Activated CD4-positive, CD25-positive, alpha-beta regulatory T cell treated with anti-CD3 and anti-CD28 coated beads, Interleukin-2, amount 50 U/mL, for 16 hours (primary cell): Measurements from ENCODE around the gene C18orf32.
"Not testable (repeated sequence)": the region's sequence is repeated elsewhere in the genome, so short reads cannot be mapped to it uniquely, and the experiment has no call there.

ENCODE experiments used
- DNase-seq: peaks from one replicate; pipeline ENCODE4 v3.0.0-alpha.2; 2020; ENCODE audit warnings: low read depth, low spot score

Gene C18orf32

GRCh38 chr18:49467599-49467998, 19.4 kb downstream of the C18orf32 start:
- DNase-seq, result no peak

DNA sequence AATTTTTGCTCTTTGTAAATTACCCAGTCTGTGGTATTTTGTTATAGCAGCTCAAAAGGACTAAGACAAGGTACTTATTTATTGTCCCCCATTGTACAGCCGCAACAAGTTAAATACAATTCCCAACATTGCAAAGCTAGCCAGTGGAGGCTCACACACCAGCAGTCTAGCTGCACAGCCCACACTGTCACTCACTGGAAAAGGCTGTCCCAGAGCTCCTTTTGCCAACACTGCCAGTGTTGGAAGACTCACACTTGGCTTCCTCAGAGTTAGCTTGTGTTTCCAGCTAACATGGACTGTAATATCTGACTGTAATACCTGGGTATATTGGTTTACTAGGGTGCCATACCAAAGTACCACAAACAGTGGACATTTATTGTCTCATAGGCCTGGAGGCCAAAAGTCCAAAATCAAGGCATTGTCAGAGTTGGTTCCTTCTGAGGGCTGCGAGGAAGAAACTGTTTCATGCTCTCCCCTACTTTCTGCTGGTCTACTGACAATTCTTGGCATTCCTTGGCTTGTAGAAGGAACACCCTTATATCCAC, 19.9 kb downstream of the C18orf32 start:
- no peak for DNase-seq

DNA sequence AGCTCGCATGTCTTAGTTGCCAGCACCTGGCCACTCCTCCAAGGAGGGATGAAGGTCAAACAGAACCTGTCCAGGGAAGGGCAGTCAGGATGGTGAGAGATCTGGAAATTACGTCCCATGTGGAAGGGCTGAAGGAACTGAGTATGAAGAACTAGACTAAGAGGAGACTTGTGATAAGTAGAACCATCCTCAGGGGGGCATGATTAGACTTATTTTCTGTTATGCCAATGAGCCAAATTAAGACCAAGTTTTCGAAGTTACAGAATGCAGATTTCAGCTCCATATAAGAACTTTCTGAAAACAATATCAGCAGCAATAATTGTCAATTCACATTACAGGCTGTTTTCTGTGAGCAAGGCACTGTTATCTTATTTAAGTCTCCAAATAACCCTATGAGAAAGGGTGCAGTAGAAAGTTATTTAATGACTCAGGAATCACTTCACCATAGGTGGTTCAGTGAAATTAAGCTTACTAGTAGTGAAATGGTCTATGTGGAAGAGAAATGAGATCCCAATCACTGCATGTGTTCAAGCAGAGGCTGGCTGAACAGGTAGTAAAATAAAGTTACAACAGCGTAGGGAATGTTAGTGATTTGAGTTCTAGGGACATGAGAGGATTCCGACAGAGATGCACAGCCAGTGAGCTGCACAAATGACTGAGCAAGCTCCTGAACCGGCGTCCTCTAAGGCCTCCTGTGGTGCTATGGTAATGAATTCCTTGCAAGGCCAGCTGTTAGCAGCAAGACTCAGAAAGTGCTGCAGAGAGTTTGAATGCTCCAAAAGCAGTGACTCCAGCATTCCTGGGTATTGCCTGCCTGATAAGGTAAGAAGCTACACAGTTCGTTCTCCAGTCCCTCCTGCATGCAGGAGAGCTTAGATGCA, 22.1 kb downstream of the C18orf32 start:
- DNase-seq, result no peak

- no peak for DNase-seq
These were observed 25.4 kb downstream of the C18orf32 start for GRCh38 chr18:49461602-49461977.

DNA sequence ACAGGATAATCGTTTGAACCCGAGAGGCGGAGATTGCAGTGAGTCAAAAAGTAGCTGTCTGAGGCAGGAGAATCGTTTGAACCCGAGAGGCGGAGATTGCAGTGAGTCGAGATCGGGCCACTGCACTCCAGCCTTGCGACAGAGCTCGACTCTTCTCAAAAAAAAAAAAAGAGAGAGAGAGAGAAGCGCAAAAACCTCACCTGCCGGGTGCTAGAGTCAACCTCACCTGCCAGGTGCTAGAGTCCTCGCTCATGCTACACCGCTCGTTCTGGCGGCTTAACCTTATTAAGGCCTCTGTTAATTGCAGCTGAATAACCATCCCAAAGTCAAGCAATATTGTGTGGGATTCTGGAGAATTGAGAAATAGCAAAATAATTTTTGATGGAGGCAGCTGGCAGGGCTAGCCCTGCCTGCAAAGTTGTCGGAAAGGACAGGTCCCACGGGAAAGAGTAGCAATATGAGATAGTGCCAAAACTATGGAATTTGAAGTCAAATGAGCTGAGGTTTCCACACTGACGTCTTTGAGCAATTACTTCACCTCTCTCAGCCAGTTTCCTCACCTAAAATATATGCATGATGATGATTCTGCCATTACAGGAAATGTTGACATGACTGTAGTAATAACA, 25.9 kb downstream of the C18orf32 start:
- DNase-seq, result no peak

DNA sequence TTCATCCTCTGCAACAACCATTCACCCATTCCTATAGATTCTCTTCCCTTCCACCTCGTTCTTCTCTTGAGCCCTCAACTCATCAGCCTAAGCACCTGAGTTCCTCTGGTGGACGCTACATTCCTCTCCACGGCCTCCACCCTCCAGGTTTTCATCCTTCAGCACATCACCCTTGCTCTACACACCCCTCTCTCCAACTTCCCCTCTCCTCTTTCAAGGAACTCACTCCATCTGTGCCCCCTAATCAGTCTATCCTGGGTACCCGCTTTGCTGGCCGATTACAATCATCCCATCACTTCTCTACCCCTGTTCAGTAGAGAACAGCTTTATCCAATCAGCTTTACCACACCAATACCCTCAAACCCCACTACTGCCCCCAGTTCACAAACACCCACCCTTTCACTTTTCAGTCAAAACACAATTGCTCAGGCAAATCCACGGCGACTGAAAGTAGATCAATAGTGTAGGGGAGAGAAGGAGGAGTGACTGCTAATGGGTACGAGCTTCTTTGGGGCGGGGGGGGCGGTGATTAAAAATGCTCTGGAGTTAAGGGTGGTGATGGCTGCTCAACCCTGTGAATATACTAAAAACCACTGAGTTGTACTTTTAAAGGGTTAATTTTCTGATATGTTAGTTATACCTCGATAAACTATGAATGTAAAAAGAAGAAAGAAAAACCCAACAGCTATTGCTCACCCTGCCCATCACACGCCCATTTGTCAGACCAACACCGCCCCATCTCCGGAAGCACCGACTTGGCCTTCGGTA, 27.4 kb downstream of the C18orf32 start:
- no peak for DNase-seq

GRCh38 chr18:49457616-49458015, 29.4 kb downstream of the C18orf32 start:
- no peak for DNase-seq

DNA sequence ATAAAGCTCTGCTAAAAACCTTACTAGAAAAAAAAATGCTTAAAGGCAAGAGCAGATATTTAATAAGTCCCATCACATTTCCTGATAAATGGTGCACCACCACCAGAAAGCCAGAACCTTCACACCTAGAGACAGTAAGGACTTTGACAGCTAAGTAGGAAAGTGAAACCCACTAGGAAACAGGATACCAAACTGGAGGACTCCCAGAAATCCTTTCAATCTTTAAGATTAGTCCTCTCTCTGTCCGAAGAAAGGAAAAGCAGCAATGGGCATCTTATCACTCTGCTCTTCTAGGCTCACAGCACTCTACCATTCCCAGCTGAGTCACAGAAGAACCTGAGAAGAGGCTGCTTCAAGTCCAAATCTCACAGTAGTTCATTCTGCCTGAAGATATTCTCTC, 30.2 kb downstream of the C18orf32 start:
- DNase-seq, result no peak

DNA sequence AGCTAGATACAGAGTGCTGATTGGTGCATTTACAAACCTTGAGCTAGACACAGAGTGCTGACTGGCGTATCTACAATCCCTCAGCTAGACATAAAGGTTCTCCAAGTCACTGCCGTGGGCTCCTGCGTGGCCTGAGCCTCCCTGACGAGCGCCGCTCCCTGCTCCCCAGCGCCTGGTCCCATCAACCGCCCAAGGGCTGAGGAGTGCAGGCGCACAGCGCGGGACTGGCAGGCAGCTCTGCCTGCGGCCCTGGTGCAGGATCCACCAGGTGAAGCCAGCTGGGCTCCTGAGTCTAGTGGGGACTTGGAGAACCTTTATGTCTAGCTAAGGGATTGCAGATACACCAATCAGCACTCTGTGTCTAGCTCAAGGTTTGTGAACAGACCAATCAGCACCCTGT, 34.5 kb downstream of the C18orf32 start:
- DNase-seq, result not testable (repeated sequence)

GRCh38 chr18:49447810-49448745, 39.0 kb downstream of the C18orf32 start:
- peak; percentile 11 for DNase-seq

- no peak for DNase-seq
These were observed 40.6 kb downstream of the C18orf32 start for GRCh38 chr18:49446481-49446880.

DNA sequence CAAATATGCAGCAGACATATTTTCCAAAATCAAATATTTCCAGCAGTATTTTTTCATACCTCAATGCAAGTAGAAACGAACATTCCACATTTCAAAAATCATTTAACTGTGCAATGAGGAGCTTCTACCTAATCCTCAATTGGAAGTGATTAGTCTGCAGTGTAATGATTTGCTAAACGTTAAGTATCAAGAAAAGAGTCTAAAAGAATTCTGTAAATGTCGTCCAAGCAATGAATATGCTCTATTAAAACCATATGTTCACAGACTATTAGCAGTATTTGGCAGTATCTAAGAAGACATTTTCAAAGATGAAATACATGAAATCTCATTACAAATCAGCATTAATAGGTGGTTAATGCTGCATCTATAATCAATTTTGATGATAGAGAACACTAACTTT, 42.5 kb downstream of the C18orf32 start:
- DNase-seq, result no peak

DNA sequence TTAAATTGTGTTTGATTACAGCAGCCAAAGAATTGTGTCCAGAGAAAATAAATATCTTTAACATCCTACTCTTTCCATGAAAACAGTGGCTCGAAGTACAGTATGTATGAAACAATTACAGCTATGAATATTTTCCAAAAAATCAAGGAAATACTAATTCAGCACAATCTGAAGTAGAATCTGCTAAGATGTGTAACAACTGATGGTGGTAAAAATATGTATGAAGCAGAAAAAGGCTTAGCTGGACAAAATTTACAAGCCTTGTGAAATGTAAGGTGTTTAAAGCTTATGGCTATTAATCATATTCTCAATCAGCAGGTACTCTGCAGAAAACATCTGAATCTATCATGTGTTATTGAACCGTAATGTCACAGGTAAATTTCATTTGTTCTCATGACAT, 43.2 kb downstream of the C18orf32 start:
- DNase-seq, result no peak

- no peak for DNase-seq
These were observed 45.6 kb downstream of the C18orf32 start for GRCh38 chr18:49441338-49441938.

DNA sequence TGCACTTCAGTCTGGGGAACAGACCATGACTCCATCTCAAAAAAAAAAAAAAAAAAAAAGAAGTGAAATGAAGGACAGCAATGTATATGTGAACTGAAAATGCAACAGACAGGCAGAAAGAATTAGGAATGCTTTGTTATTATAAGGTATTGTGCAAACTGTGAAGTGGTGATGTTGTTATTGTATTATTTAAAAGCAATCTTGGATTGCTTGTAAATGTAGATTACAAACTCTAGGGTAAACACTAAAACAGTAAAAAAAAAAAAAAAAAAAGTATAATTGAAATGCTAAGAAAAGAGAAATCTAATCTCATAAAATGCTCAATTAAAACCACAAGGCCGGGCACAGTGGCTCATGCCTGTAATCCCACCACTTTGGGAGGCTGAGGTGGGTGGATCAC, 51.9 kb downstream of the C18orf32 start:
- DNase-seq, result no peak

- no peak for DNase-seq
These were observed 54.4 kb downstream of the C18orf32 start for GRCh38 chr18:49432602-49433001.

DNA sequence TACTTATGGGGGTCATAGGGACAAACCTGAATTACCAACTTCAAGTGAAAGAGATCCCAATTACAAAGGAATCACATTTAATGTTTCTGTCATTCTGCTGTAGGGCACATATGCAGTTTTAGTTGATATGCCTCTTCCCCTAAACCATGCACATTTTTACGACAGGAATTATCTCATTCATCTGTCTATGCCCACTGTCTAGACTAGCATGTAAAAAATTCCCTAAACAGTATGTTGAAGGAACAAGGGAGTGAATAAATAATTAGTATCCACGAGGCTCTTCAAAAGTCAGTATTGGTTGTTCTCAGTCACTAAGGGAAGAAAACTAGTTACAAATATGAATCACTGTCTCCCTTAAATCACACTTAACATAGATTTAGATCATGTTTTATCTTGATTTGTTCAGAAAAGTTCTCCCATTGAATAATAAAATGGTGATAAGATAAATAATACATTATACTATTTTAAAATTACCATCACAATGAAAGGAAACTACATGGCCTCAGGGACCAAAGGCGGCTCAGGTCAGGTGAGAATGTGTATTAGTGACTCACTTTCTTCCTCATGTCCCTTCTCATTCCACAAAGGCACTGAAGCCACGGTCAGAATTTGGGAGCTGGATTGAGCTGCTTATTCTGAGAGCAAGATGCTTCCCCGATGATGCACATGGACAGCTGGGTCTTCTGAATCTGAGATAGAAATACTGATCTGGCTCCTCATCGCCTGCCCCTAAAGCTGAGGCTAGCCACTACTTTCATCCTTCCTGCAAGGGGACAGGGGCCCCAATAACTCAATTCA, 55.7 kb downstream of the C18orf32 start:
- no peak for DNase-seq
